ENCODE data around the gene WNT9B. TPM values are rescaled to one million over a fixed set of nuclear protein-coding genes. Genes with fewer than 3 reads are reported as not detected.

Gene WNT9B
- total RNA-seq, 1 experiment from 2014 or later, result 0.70 TPM

DNA sequence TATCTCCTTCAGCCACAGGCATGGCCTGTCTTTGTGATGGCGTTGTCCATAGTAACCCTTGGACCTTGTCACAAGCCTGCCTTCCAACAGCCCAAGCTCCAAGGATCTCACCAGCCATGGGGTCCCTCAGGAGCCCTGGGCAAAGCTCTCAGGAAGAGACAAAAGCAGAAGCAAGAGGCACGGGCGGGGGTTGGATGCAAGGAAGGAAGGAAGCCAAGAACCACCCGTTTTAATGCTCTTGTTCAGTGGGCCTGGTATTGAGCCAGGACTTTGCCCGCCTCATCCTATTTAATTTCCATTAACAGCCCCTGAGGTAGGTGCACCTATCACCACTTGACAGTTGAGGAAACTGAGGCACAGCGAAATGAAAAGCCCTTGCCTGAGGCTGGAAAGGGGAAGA, 39.3 kb downstream of the WNT9B start:
- Histone ChIP-seq H3K23me2 (ENCODE audit: insufficient read length, low read depth, low read length, poor library complexity, severe bottlenecking) (no peaks in the 10 kb centered on the region), H4K8ac (replicated peaks; ENCODE audit: insufficient read length, low read depth, low read length) (no peak overlapping the region), H3K9ac (ENCODE audit: extremely low read depth, insufficient read length, low read length) (no peak overlapping the region), H3K14ac (ENCODE audit: insufficient read depth, low read length) (no peak overlapping the region), H2AFZ (ENCODE audit: low read length) (no peak overlapping the region), H3K4me1 (ENCODE audit: insufficient read depth, low read length) (no peaks in the 10 kb centered on the region), H3K79me2 (ENCODE audit: insufficient read depth, low read length) (no peaks in the 10 kb centered on the region), H3K4ac (ENCODE audit: low read depth, low read length) (no peak overlapping the region), H2BK120ac (ENCODE audit: low read depth, low read length, poor library complexity, severe bottlenecking) (no peak overlapping the region), H3K4me2 (ENCODE audit: insufficient read depth, insufficient read length, low read length) (no peak overlapping the region), H3K18ac (ENCODE audit: insufficient read length, low read depth, low read length) (no peak overlapping the region), H3K9me3 (ENCODE audit: control insufficient read depth, low read depth, low read length) (no peaks in the 10 kb centered on the region), H4K5ac (ENCODE audit: insufficient read length, low read depth, low read length) (no peak overlapping the region), H2AK5ac (ENCODE audit: insufficient read length, low read length) (no peak overlapping the region), H4K20me1 (ENCODE audit: control insufficient read depth, insufficient read depth, insufficient read length) (peaks cover 2% of the 10 kb centered on the region), H3K27me3 (ENCODE audit: insufficient read depth, low read length) (no peaks in the 10 kb centered on the region), H2BK20ac (ENCODE audit: low read depth, low read length, poor library complexity, severe bottlenecking) (no peak overlapping the region), H3T11ph (ENCODE audit: low read length) (no peak overlapping the region), H3K27ac (ENCODE audit: insufficient read length, low read depth, low read length) (no peak overlapping the region), H2BK5ac (ENCODE audit: insufficient read length, low read length) (no peak overlapping the region), H3K79me1 (ENCODE audit: insufficient read depth, low read depth, low read length, poor library complexity, severe bottlenecking) (no peaks in the 10 kb centered on the region), H3K56ac (ENCODE audit: insufficient read length, low read depth, low read length) (no peak overlapping the region), H2BK12ac (ENCODE audit: insufficient read length, low read depth, low read length) (no peak overlapping the region), H4K91ac (ENCODE audit: insufficient read length, low read depth, low read length) (no peak overlapping the region), H2BK15ac (ENCODE audit: low read depth, low read length) (no peak overlapping the region), H3K23ac (ENCODE audit: insufficient read length, low read depth, low read length) (no peak overlapping the region)
- Mint-ChIP-seq H3K4me1 (peaks cover 14 to 20% of the 10 kb centered on the region in 2 experiments), H3K4me3 (no peak overlapping the region), H3K27ac (no peak overlapping the region), H3K27me3 (ENCODE audit: low read depth) (peaks cover 11% of the 10 kb centered on the region), H3K9me3 (no peaks in the 10 kb centered on the region), H3K36me3 (ENCODE audit: insufficient read depth in 1 of 3, low read depth in 3 of 3) (no peaks in the 10 kb centered on the region)
- no peak for DNase-seq
- TF ChIP-seq, protein P1, sequence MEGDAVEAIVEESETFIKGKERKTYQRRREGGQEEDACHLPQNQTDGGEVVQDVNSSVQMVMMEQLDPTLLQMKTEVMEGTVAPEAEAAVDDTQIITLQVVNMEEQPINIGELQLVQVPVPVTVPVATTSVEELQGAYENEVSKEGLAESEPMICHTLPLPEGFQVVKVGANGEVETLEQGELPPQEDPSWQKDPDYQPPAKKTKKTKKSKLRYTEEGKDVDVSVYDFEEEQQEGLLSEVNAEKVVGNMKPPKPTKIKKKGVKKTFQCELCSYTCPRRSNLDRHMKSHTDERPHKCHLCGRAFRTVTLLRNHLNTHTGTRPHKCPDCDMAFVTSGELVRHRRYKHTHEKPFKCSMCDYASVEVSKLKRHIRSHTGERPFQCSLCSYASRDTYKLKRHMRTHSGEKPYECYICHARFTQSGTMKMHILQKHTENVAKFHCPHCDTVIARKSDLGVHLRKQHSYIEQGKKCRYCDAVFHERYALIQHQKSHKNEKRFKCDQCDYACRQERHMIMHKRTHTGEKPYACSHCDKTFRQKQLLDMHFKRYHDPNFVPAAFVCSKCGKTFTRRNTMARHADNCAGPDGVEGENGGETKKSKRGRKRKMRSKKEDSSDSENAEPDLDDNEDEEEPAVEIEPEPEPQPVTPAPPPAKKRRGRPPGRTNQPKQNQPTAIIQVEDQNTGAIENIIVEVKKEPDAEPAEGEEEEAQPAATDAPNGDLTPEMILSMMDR (conservative IDR thresholded peaks at IDR 0.05), result no peak
- no CpG with 5 or more reads among the region's 6 CpGs for whole genome bisulfite sequencing (ENCODE audit: extremely low coverage, insufficient read length, low lambda C conversion rate)
